Sigmoid colon (tissue), 7 donors: ENCODE data around the gene SSU72. TPM values are rescaled to one million over a fixed set of nuclear protein-coding genes. Genes with fewer than 3 reads are reported as not detected.
"Not testable (repeated sequence)": the region's sequence is repeated elsewhere in the genome, so short reads cannot be mapped to it uniquely, and the experiment has no call there.

ENCODE experiments used
- DNase-seq: peaks from one replicate; pipeline ENCODE4 v3.0.0-alpha.2; 2019
- H3K27ac ChIP-seq, 4 donors: fragments of 200-600 bp; sonication (generic); one replicate each; pipeline ENCODE4 v1.5.1; 2016 to 2019; ENCODE audit warnings: mild to moderate bottlenecking in 1 of 4
- H3K27me3 ChIP-seq, 3 donors: fragments of 200-600 bp; sonication (generic); one replicate each; pipeline ENCODE4 v1.5.1; 2019; ENCODE audit warnings: mild to moderate bottlenecking in 1 of 3
- H3K36me3 ChIP-seq, 4 donors: fragments of 200-600 bp; sonication (generic); one replicate each; pipeline ENCODE4 v1.5.1; 2016 to 2019
- H3K4me1 ChIP-seq, 4 donors: fragments of 200-600 bp; sonication (generic); one replicate each; pipeline ENCODE4 v1.5.1; 2017 to 2019
- H3K4me3 ChIP-seq, 4 donors: fragments of 200-600 bp; sonication (generic); one replicate each; pipeline ENCODE4 v1.5.1; 2017 to 2019; ENCODE audit warnings: mild to moderate bottlenecking in 2 of 4, moderate library complexity in 1 of 4
- H3K9me3 ChIP-seq, 4 donors: fragments of 200-600 bp in 3 of 4; sonication (generic) in 3 of 4; one replicate each; pipeline versions ENCODE4 v1.5.1 to v1.6.1; 2013 to 2019
- EP300 ChIP-seq, 4 donors: sonication (generic); formaldehyde crosslinking; IDR thresholded peaks; one replicate each; pipeline ENCODE4 v1.6.1; 2017; ENCODE audit warnings: antibody characterized with exemption in 4 of 4
- POLR2A ChIP-seq, 2 donors: fragments of 450-650 bp; IDR thresholded peaks; one replicate each; pipeline ENCODE4 v1.6.1; 2016; ENCODE audit warnings: antibody characterized with exemption in 2 of 2, mild to moderate bottlenecking in 2 of 2, moderate library complexity in 2 of 2
- POLR2AphosphoS5 ChIP-seq, 4 donors: sonication (generic); formaldehyde crosslinking; IDR thresholded peaks; one replicate each; pipeline ENCODE4 v1.6.1; 2017; ENCODE audit warnings: antibody characterized with exemption in 4 of 4
- WGBS, 2 donors: extraction: QIAGEN DNeasy Blood & Tissue Kit; methylation state at CpG; one replicate each; pipeline ENCODE4 v1.1.7; 2013; 5-methylcytosine and 5-hydroxymethylcytosine counted together
- intact Hi-C: fragments of 100-400 bp; cut with DNase I; formaldehyde crosslinking; loops from one replicate; pipeline ENCODE4 v1.15.1; 2023
- polyA plus RNA-seq, 3 donors: library from polyadenylated mRNA; stranded (reverse); fragments of 200-250 nt; gene quantifications; one replicate each; pipeline ENCODE4 v1.2.3, GENCODE V29; 2013
- total RNA-seq, 4 donors: library from RNA; depleted of rRNA; stranded (reverse); fragments of >200 nt; gene quantifications; one replicate each; pipeline ENCODE4 v1.1.0, GENCODE V29; 2016
- TF ChIP-seq, protein P1 (sequence below), 4 experiments: fragments of 450-650 bp in 3 of 4; fragments of 200-600 bp in 1 of 4; IDR thresholded peaks; one replicate each; pipeline ENCODE4 v1.5.1; 2016 to 2019; ENCODE audit warnings: antibody characterized with exemption in 4 of 4, mild to moderate bottlenecking in 3 of 4, moderate library complexity in 2 of 4
- donor health status: healthy with polysubstance abuse.
- donor health status: Bipolar disorder and iron deficiency.
- donor health status: healthy.

SSU72 gene
- total and polyA plus RNA-seq, 7 donors: 98.9 to 165 (median 119) TPM

DNA sequence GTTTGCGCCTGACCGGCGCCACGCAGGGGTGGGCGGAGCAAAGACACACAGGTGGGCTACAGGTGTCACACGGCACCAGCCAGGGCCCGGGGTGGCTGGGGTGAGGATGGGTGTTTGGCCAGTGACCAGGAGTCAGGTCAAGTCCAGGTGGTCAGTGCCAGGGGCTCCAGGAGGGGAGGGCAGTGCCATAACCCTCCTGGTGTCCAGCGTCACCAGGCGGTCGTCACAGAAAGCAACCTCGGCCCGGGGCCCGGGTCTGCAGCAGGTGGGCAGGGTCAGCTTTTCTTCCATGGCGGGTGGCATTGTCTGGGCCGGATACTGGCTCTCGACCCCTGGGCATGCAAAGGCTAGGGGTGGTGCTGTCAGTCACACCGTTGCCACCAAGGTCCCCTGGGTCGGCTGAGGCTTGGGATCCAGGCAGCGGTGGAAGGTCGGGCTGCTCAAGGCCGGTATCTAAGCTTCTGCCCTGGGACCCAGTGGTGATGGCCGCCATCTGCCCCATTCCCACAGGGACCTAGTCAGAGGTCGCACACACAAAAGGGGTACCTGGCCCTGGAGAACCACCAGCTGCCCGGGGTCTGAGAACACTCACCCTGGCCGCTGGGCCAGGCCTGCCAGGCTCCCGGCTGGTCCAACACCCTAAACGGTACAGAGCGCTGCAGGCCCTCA is 23.5 kb upstream of the SSU72 start:
- Histone ChIP-seq H3K9me3 (no peaks in the 10 kb centered on the region), H3K4me3 (no peak overlapping the region), H3K36me3 (no peaks in the 10 kb centered on the region), H3K27ac (no peak overlapping the region), H3K4me1 (peaks cover 0 to 19% (median 14%) of the 10 kb centered on the region in 4 donors), H3K27me3 (peaks cover 31 to 65% (median 49%) of the 10 kb centered on the region in 3 donors)
- DNase-seq: peak; percentile 64
- TF ChIP-seq EP300 (IDR thresholded peaks at IDR 0.05): no peak
- TF ChIP-seq POLR2A (IDR thresholded peaks at IDR 0.05): no peak
- no peak for TF ChIP-seq POLR2AphosphoS5 (IDR thresholded peaks at IDR 0.05)
- TF ChIP-seq, protein P1, sequence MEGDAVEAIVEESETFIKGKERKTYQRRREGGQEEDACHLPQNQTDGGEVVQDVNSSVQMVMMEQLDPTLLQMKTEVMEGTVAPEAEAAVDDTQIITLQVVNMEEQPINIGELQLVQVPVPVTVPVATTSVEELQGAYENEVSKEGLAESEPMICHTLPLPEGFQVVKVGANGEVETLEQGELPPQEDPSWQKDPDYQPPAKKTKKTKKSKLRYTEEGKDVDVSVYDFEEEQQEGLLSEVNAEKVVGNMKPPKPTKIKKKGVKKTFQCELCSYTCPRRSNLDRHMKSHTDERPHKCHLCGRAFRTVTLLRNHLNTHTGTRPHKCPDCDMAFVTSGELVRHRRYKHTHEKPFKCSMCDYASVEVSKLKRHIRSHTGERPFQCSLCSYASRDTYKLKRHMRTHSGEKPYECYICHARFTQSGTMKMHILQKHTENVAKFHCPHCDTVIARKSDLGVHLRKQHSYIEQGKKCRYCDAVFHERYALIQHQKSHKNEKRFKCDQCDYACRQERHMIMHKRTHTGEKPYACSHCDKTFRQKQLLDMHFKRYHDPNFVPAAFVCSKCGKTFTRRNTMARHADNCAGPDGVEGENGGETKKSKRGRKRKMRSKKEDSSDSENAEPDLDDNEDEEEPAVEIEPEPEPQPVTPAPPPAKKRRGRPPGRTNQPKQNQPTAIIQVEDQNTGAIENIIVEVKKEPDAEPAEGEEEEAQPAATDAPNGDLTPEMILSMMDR (IDR thresholded peaks at IDR 0.05): no peak
- intact Hi-C loops: no loop called here
- 83 to 89% methylated on average over 28 of the region's 28 CpGs for WGBS, 2 donors

DNA sequence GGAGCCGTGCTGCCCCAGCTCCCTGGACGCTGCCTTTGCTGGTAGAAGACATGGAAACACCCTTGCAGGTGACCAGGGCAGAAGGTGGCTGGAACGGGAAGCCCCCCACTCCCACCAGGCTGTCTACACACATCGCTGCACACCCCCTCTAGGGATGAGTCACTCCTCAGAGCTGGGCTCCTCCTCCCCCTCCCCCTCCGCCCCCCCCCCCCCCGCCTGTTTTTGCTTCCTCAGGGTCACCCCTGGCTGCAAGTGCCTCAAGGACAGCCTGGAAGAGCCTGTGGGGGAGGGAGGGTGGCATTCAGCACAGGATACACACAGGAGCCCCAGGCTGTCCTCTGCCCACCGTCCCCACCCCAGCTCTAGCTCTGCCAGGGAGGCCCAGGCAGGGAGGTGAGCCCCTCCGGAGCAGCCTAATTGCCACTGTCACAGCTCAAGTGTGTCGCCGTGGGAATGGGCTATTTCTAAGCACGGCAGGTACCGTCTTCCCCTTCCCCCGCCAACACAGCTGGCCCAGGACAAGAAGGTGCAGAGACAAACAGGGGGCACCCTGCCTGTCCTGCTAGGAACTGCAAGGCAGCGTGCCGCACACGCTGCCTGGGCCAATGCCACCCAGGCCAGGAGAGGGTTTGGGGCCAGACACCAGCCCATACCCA is 22.7 kb upstream of the SSU72 start:
- Histone ChIP-seq H3K4me1 (peaks cover 0 to 19% (median 14%) of the 10 kb centered on the region in 4 donors), H3K36me3 (no peaks in the 10 kb centered on the region), H3K27me3 (peaks cover 31 to 57% (median 49%) of the 10 kb centered on the region in 3 donors), H3K27ac (no peak overlapping the region), H3K9me3 (no peaks in the 10 kb centered on the region), H3K4me3 (no peak overlapping the region)
- no peak for DNase-seq
- TF ChIP-seq, protein P1 (IDR thresholded peaks at IDR 0.05): no peak
- TF ChIP-seq POLR2A (IDR thresholded peaks at IDR 0.05): no peak
- no peak for TF ChIP-seq EP300 (IDR thresholded peaks at IDR 0.05)
- TF ChIP-seq POLR2AphosphoS5 (IDR thresholded peaks at IDR 0.05): no peak
- intact Hi-C loops: no loop called here
- WGBS, 2 donors: 12 to 22% methylated on average over 15 of the region's 16 CpGs

DNA sequence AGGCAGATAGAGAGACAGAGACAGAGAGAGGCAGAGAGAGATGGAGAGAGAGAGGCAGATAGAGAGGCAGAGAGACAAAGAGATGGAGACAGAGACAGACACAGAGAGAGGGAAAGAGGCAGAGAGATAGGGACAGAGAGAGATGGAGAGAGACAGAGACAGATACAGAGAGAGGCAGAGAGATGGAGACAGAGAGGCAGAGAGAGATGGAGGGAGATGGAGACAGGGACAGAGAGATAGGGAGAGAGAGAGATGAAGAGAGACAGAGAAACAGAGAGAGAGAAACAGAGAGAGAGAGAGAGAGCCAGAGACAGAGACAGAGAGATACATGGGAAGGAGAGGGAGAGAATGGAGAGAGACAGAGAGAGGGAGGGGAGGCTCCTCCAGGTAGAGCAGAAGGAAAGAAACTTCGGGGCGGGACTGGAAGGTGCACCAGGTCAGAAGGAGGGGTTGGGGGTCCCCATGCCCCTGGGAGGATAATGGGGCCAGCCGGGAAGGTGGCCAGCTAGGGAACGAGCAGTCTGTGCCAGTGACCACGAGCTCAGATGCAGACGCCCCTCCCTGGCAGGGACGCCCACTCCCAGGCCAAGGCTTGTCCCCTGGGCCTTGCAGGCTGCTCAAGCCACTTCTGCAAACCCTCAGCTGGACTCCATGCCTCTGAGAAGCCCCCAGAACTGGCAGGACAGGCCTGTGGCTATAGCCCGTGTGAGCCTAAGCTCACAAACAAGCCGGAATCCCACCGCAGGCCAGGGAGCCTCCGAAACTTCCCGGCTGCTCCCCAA is 22.0 kb upstream of the SSU72 start:
- Histone ChIP-seq H3K4me3 (no peak overlapping the region), H3K36me3 (no peaks in the 10 kb centered on the region), H3K27me3 (peaks cover 31 to 50% (median 45%) of the 10 kb centered on the region in 3 donors), H3K27ac (no peak overlapping the region), H3K9me3 (no peaks in the 10 kb centered on the region), H3K4me1 (peaks cover 0 to 19% (median 14%) of the 10 kb centered on the region in 4 donors)
- TF ChIP-seq, protein P1 (IDR thresholded peaks at IDR 0.05): no peak
- no peak for TF ChIP-seq POLR2AphosphoS5 (IDR thresholded peaks at IDR 0.05)
- no peak for TF ChIP-seq POLR2A (IDR thresholded peaks at IDR 0.05)
- TF ChIP-seq EP300 (IDR thresholded peaks at IDR 0.05): no peak
- DNase-seq: no peak
- 32 to 43% methylated on average over 12 of the region's 12 CpGs for WGBS, 2 donors
- intact Hi-C loops: no loop called here

DNA sequence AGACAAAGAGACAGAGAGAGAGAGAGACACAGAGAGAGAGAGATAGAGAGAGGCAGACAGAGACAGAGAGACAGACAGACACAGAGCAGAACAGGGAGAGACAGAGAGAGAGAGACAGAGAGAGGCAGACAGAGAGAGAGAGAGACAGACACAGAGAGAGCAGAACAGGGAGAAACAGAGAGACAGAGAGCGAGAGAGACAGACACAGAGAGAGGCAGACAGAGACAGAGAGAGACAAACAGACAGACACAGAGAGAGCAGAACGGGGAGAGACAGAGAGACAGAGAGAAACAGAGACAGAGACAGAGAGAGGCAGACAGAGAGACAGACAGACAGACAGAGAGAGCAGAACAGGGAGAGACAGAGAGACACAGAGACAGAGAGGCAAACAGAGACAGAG is 20.7 kb upstream of the SSU72 start:
- H3K4me3 ChIP-seq, H3K36me3 ChIP-seq, H3K27ac ChIP-seq, intact Hi-C loops, H3K9me3 ChIP-seq, DNase-seq: not testable (repeated sequence)
- WGBS, 2 donors: 73 to 91% methylated on average over 2 of the region's 2 CpGs
- peaks cover 0 to 13% (median 10%) of the 10 kb centered on the region in 4 donors for H3K4me1 ChIP-seq
- H3K27me3 ChIP-seq: peaks cover 24 to 37% (median 31%) of the 10 kb centered on the region in 3 donors
